Activated B cell treated with CpG ODN at 0.5 μM for 24 hours (primary cell): ENCODE results near the gene BRD3. TPM values are rescaled to one million over a fixed set of nuclear protein-coding genes. Genes with fewer than 3 reads are reported as not detected.

Source experiments
- ATAC-seq: fragments of 200-7000 bp; cut with Tn5 transposase; one replicate; pipeline ENCODE4 v1.10.0; 2021; ENCODE audit warnings: low read depth, mild to moderate bottlenecking, moderate library complexity
- CTCF ChIA-PET: fragments of 350-600 bp; sonication (Branson Sonifier 250); formaldehyde crosslinking; loops from one replicate; lab custom pipeline; 2021; ENCODE audit warnings: antibody characterized with exemption; lab: Charles Lee
- POLR2A ChIA-PET: fragments of 350-600 bp; sonication (Branson Sonifier 250); formaldehyde crosslinking; loops from one replicate; lab custom pipeline; 2021; ENCODE audit warnings: antibody characterized with exemption; lab: Charles Lee
- DNase-seq: peaks from one replicate; pipeline ENCODE4 v3.0.0; 2022
- H3K27ac Mint-ChIP-seq: one replicate; pipeline ENCODE4 v1.8.0; 2020; ENCODE audit warnings: mixed read lengths
- H3K27me3 Mint-ChIP-seq: one replicate; pipeline ENCODE4 v1.8.0; 2021; ENCODE audit warnings: mixed read lengths
- H3K36me3 Mint-ChIP-seq: one replicate; pipeline ENCODE4 v1.8.0; 2021; ENCODE audit warnings: low read depth, mixed read lengths
- H3K4me1 Mint-ChIP-seq: one replicate; pipeline ENCODE4 v1.8.0; 2021; ENCODE audit warnings: mixed read lengths
- H3K4me3 Mint-ChIP-seq: one replicate; pipeline ENCODE4 v1.8.0; 2020; ENCODE audit warnings: mild to moderate bottlenecking, mixed read lengths
- H3K9me3 Mint-ChIP-seq: one replicate; pipeline ENCODE4 v1.8.0; 2020; ENCODE audit warnings: mixed read lengths
- intact Hi-C: fragments of 100-400 bp; cut with micrococcal nuclease; formaldehyde crosslinking; loops from one replicate; pipeline ENCODE4 v1.15.1; 2024
- total RNA-seq: library from RNA; stranded (reverse); gene quantifications from 2 replicates; pipeline ENCODE4 v1.2.3, GENCODE V29; 2022
- TF ChIP-seq, protein P1 (sequence below): fragments of 200-600 bp; IDR thresholded peaks from one replicate; pipeline ENCODE4 v1.8.0; 2022; ENCODE audit warnings: antibody characterized with exemption, mild to moderate bottlenecking

Gene BRD3
- total RNA-seq, 1 donor from 2014 or later, result 18.3 TPM

GRCh38 chr9:134059661-134060395 is 8.0 kb downstream of the BRD3 start:
- TF ChIP-seq, protein P1, sequence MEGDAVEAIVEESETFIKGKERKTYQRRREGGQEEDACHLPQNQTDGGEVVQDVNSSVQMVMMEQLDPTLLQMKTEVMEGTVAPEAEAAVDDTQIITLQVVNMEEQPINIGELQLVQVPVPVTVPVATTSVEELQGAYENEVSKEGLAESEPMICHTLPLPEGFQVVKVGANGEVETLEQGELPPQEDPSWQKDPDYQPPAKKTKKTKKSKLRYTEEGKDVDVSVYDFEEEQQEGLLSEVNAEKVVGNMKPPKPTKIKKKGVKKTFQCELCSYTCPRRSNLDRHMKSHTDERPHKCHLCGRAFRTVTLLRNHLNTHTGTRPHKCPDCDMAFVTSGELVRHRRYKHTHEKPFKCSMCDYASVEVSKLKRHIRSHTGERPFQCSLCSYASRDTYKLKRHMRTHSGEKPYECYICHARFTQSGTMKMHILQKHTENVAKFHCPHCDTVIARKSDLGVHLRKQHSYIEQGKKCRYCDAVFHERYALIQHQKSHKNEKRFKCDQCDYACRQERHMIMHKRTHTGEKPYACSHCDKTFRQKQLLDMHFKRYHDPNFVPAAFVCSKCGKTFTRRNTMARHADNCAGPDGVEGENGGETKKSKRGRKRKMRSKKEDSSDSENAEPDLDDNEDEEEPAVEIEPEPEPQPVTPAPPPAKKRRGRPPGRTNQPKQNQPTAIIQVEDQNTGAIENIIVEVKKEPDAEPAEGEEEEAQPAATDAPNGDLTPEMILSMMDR, result no peak
- ChIA-PET POLR2A (interaction anchor here (0.6 kb wide), 1 partner anchor 233 kb away, joined by 3 read pairs; no protein-coding TSS in a partner anchor), CTCF (no interaction called here)
- no peaks in the 10 kb centered on the region for H3K9me3 Mint-ChIP-seq
- DNase-seq, result peak; percentile 52
- intact Hi-C loops, result loop anchor here (1.0 to 10.0 kb wide), 7 partner anchors 35 to 1905 kb away; partner anchors contain the start of genes BRD3OS, SURF6, UBAC1 and VAV2
- H3K27ac Mint-ChIP-seq, result no peak overlapping the region
- no peaks in the 10 kb centered on the region for H3K27me3 Mint-ChIP-seq
- H3K4me1 Mint-ChIP-seq, result peaks cover 61% of the 10 kb centered on the region
- peaks cover 4% of the 10 kb centered on the region for H3K36me3 Mint-ChIP-seq
- ATAC-seq, result peak; percentile 96
- peak overlapping the region; percentile 50 for H3K4me3 Mint-ChIP-seq

DNA sequence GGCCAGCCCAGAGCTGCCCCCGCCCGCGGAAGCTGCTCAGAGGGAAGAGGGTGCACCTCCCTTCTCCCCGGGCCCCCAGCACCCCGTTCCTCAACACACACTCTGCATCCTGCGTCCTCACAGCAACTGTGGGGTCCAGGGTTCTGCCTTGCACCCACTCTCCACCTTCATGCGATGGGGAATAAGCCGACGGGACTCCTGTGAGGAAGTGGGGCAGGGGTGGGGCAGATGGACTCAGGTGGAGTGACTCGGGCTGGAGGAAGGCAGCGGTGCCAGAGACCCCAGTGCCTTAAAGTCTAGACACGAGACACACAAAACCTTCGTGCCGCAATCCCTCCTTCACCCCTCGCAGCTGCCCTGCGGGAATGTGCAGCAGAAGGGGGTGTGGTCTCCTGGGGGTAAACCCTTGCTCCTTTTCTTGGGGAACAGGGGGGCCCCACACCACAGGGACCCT is 8.6 kb downstream of the BRD3 start:
- TF ChIP-seq, protein P1, result no peak
- peaks cover 4% of the 10 kb centered on the region for H3K36me3 Mint-ChIP-seq
- no peak overlapping the region for H3K27ac Mint-ChIP-seq
- H3K4me1 Mint-ChIP-seq, result peaks cover 56% of the 10 kb centered on the region
- CTCF ChIA-PET, result no interaction called here
- ATAC-seq (no peak), DNase-seq (peak; percentile 11)
- no peaks in the 10 kb centered on the region for H3K27me3 Mint-ChIP-seq
- H3K9me3 Mint-ChIP-seq, result no peaks in the 10 kb centered on the region
- no peak overlapping the region for H3K4me3 Mint-ChIP-seq
- intact Hi-C loops, result no loop called here
- POLR2A ChIA-PET, result no interaction called here

DNA sequence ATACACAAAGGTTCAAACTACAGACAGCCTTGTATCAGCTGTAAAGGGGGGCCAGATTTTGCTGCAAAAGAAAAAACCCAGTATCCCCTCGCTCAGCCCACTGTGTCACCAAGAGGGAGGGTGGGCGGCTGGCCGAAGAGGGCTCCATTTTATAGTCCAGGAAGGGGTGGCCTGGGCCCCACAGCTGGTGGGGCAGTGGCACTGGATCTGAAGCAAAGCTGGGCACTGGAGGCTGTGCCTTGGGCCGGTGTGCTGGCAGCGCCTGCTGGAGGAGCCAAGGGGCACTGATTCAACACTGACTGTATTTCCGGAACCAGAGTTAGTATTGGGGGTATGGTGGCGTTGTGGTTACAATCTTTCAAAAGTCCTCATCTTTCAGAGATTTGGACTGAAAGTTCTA is 9.1 kb downstream of the BRD3 start:
- intact Hi-C loops, result no loop called here
- Mint-ChIP-seq H3K27me3 (no peaks in the 10 kb centered on the region), H3K27ac (no peak overlapping the region), H3K4me3 (no peak overlapping the region), H3K36me3 (peaks cover 4% of the 10 kb centered on the region), H3K9me3 (no peaks in the 10 kb centered on the region), H3K4me1 (peaks cover 54% of the 10 kb centered on the region)
- DNase-seq (no peak), ATAC-seq (no peak)
- TF ChIP-seq, protein P1, result no peak
- ChIA-PET POLR2A (no interaction called here), CTCF (no interaction called here)

- ChIA-PET POLR2A (no interaction called here), CTCF (no interaction called here)
Measured at GRCh38 chr9:134057751-134058701, 9.8 kb downstream of the BRD3 start.

More at GRCh38 chr9:134057751-134058701, 9.8 kb downstream of the BRD3 start:
- Mint-ChIP-seq H3K36me3 (peaks cover under 1% of the 10 kb centered on the region), H3K27ac (no peak overlapping the region), H3K9me3 (no peaks in the 10 kb centered on the region), H3K4me3 (no peak overlapping the region), H3K27me3 (no peaks in the 10 kb centered on the region), H3K4me1 (peaks cover 48% of the 10 kb centered on the region)
- DNase-seq, result no peak
- TF ChIP-seq, protein P1, result no peak
- no peak for ATAC-seq
- intact Hi-C loops, result no loop called here
